ENCODE data around the gene ENDOD1. TPM values are rescaled to one million over a fixed set of nuclear protein-coding genes. Genes with fewer than 3 reads are reported as not detected.

Gene ENDOD1
- total RNA-seq, 1 experiment from 2014 or later = 28.2 TPM

DNA sequence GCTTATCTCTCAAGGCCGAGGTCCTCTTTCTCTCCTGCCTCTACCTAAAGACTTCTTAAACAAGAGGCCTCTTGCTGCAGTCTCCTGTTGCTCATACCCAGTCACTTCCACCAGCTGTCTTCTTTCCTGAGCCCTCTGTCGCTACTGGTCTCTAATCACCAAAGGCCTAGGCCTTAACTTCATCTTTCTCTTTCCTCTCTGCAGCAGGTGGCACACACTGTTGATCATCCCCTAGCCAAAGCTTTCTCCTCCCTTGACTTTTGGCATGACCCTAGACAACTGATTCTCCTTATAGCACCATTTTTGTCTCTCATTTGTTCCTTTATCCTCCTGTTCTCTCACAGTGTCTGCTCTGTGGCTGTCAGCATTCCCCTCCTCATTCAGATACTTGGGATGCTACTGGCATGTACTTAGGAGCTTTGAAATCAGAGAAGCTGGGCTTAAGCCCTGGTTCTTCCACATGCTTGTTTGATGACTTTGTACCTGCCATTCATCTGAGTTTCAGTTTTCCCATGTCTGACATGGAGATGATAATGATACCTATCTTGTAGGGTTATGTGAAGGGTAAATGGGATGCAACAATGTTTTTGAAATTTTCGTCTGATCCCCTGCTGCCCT is 22.4 kb downstream of the ENDOD1 start:
- Histone ChIP-seq H3K27ac (ENCODE audit: low read length) (no peak overlapping the region), H3K4me3 (ENCODE audit: low read depth in 2 of 2, low read length in 2 of 2) (no peak overlapping the region), H3K9me3 (ENCODE audit: control insufficient read depth, insufficient read depth, low read depth, low read length) (no peaks in the 10 kb centered on the region), H3K36me3 (ENCODE audit: control insufficient read depth, insufficient read depth, low read length) (no peaks in the 10 kb centered on the region), H3K27me3 (ENCODE audit: control insufficient read depth, insufficient read depth, low read length) (no peaks in the 10 kb centered on the region), H3K4me1 (ENCODE audit: control insufficient read depth, insufficient read depth, low read length) (no peaks in the 10 kb centered on the region; the same call in 1 of the 2 replicates)
- intact Hi-C loops (cut with micrococcal nuclease; ENCODE audit: unreplicated experiment) = no loop called here
- in situ Hi-C loops (cut with HindIII; ENCODE audit: low pct_unique_long_range_greater_than_20kb, low sequenced_read_pairs) = no loop called here
- TF ChIP-seq POLR2AphosphoS5 (IDR thresholded peaks at IDR 0.05; ENCODE audit: low read depth, low read length) (no peak), SIN3A (IDR thresholded peaks at IDR 0.05; ENCODE audit: borderline replicate concordance, insufficient read depth, low read depth, low read length) (no peak), REST (IDR thresholded peaks at IDR 0.05; ENCODE audit: insufficient read depth in 1 of 2, low read depth in 2 of 2, low read length in 1 of 2) (no peak), CTCF (IDR thresholded peaks at IDR 0.05) (no peak)
- no peak for ATAC-seq
- no TSS peak for BruUV-seq (replicated peaks)
- ChIA-PET CTCF (no interaction called here), POLR2A (no interaction called here)
- no peak for DNase-seq (ENCODE audit: low read depth, low spot score)

DNA sequence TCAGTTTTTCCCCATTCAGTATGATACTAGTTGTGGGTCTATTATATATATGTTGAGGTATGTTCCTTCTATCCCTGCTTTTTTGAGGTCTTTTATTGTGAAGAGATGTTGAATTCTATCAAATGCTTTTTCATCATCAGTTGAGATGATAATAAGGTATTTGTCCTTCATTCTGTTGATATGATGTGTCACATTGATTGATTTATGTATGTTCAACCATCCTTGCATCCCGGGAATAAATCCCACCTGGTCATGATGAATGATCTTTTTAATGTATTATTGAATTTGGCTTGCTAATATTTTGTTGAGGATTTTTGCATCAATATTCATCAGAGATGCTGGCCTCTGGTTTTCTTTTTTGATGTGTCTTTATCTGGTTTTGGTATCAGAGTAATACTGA is 26.0 kb downstream of the ENDOD1 start:
- ChIA-PET POLR2A (no interaction called here), CTCF (no interaction called here)
- no peak for ATAC-seq
- Histone ChIP-seq H3K9me3 (ENCODE audit: control insufficient read depth, insufficient read depth, low read depth, low read length) (no peaks in the 10 kb centered on the region), H3K27me3 (ENCODE audit: control insufficient read depth, insufficient read depth, low read length) (no peaks in the 10 kb centered on the region), H3K4me3 (ENCODE audit: low read depth in 2 of 2, low read length in 2 of 2) (no peak overlapping the region), H3K27ac (ENCODE audit: low read length) (no peak overlapping the region), H3K36me3 (ENCODE audit: control insufficient read depth, insufficient read depth, low read length) (no peaks in the 10 kb centered on the region), H3K4me1 (ENCODE audit: control insufficient read depth, insufficient read depth, low read length) (no peaks in the 10 kb centered on the region)
- intact Hi-C loops (cut with micrococcal nuclease; ENCODE audit: unreplicated experiment) = no loop called here
- TF ChIP-seq REST (IDR thresholded peaks at IDR 0.05; ENCODE audit: insufficient read depth in 1 of 2, low read depth in 2 of 2, low read length in 1 of 2) (no peak), POLR2AphosphoS5 (IDR thresholded peaks at IDR 0.05; ENCODE audit: low read depth, low read length) (no peak), SIN3A (IDR thresholded peaks at IDR 0.05; ENCODE audit: borderline replicate concordance, insufficient read depth, low read depth, low read length) (no peak), CTCF (IDR thresholded peaks at IDR 0.05) (no peak), TCF7L2 (IDR thresholded peaks at IDR 0.05; ENCODE audit: low read depth, low read length) (no peak)
- BruUV-seq (replicated peaks) = no TSS peak
- no peak for DNase-seq (ENCODE audit: low read depth, low spot score)
- in situ Hi-C loops (cut with HindIII; ENCODE audit: low pct_unique_long_range_greater_than_20kb, low sequenced_read_pairs) = no loop called here
